Activated T-helper 17 cell treated with anti-CD3 and anti-CD28 coated beads, Interleukin-2, amount 50 U/mL, for 72 hours (primary cell): ENCODE results near the gene MAPK1. TPM values are rescaled to one million over a fixed set of nuclear protein-coding genes. Genes with fewer than 3 reads are reported as not detected.
A peak's percentile ranks its signal among the peaks of the same experiment; 100 is the strongest.
"Not testable (repeated sequence)": the region's sequence is repeated elsewhere in the genome, so short reads cannot be mapped to it uniquely, and the experiment has no call there.

ENCODE experiments used
- ATAC-seq: fragments of 150-1000 bp; cut with Tn5 transposase; replicated peaks from 2 replicates; pipeline ENCODE4 v1.10.0; 2021; ENCODE audit warnings: mild to moderate bottlenecking, moderate library complexity
- H3K27ac Mint-ChIP-seq: one replicate; pipeline ENCODE4 v1.8.0; 2022; ENCODE audit warnings: mixed read lengths
- H3K27me3 Mint-ChIP-seq: one replicate; pipeline ENCODE4 v1.8.0; 2022; ENCODE audit warnings: mixed read lengths
- H3K36me3 Mint-ChIP-seq: one replicate; pipeline ENCODE4 v1.8.0; 2022; ENCODE audit warnings: low read depth, mild to moderate bottlenecking, mixed read lengths
- H3K4me1 Mint-ChIP-seq: one replicate; pipeline ENCODE4 v1.8.0; 2022; ENCODE audit warnings: mixed read lengths
- H3K4me3 Mint-ChIP-seq: one replicate; pipeline ENCODE4 v1.8.0; 2022; ENCODE audit warnings: mild to moderate bottlenecking, mixed read lengths
- H3K9me3 Mint-ChIP-seq: one replicate; pipeline ENCODE4 v1.8.0; 2022; ENCODE audit warnings: mixed read lengths
- total RNA-seq, 2 donors: library from RNA; stranded (reverse); gene quantifications; one replicate each; pipeline ENCODE4 v1.2.3, GENCODE V29; 2022

Gene MAPK1
- total RNA-seq, 2 donors from 2014 or later, result 48.6 to 70.7 TPM

- H3K4me1 Mint-ChIP-seq, result peaks cover 31% of the 10 kb centered on the region
- no peaks in the 10 kb centered on the region for H3K27me3 Mint-ChIP-seq
- H3K4me3 Mint-ChIP-seq, result no peak overlapping the region
- no peaks in the 10 kb centered on the region for H3K9me3 Mint-ChIP-seq
- no peak overlapping the region for H3K27ac Mint-ChIP-seq
- no peak for ATAC-seq
- H3K36me3 Mint-ChIP-seq, result no peaks in the 10 kb centered on the region
These were observed 43.0 kb downstream of the MAPK1 start for GRCh38 chr22:21824445-21824912.

DNA sequence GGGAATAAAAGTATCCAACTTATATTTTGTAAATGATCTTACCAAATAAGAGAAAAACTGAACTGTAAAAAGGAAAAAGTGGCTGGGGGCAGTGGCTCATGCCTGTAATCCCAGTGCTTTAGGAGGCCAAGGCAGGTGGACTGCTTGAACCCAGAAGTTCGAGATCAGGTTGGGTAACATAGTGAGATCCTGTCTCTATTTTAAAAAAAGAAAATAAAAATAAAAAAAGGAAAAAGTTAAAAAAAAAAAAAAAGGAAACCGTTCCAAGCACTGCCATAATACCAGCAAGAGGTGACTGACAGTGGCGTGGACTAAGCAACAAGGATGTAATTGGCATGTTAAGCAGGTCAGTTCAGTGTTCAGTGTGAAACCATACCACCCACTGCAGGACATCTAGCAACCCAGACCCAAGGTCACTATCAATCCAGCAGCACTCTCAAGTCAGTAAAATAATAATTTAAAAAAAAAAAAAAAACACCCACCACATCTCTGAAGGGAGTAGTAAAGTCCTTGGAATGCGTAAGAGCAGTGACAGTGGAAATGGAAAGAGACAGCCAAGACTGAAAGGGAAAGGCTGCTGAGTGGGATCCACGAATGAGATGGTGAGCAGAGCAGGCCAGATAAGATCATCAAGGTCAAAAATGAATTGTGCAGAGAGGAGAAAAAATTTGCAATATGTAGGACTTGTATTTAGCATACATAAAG is 43.6 kb downstream of the MAPK1 start:
- no peak for ATAC-seq
- H3K27ac Mint-ChIP-seq, result no peak overlapping the region
- H3K9me3 Mint-ChIP-seq, result no peaks in the 10 kb centered on the region
- H3K27me3 Mint-ChIP-seq, result no peaks in the 10 kb centered on the region
- no peaks in the 10 kb centered on the region for H3K36me3 Mint-ChIP-seq
- H3K4me1 Mint-ChIP-seq, result peaks cover 29% of the 10 kb centered on the region
- H3K4me3 Mint-ChIP-seq, result no peak overlapping the region

DNA sequence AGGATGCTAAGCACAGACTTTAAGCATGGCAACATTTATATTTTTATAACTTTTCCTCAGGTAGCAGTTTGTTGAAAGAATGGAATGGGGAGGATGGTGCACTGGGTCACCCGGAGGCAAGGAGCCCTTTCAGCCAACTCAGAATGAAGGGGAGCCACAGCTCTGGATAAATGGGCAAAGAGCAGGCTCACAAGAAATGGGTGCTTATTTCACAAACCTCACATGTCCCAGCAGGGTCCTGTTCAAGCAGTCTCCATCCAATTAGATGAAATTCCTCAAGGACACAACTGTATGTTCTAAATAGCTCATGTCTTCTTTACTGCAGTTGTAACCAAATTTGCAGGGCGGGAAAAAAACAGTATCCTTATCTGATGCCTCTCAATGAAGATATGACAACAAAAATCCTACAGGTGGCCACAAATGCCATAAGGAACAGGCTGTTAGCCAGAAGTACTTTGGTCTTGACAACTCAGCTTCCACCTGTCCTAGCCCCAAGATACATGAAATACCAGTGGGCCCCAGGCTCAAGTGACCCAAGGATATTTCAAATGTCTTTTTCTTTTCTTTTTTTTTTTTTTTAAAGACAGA is 48.2 kb downstream of the MAPK1 start:
- no peak for ATAC-seq
- H3K36me3 Mint-ChIP-seq, result no peaks in the 10 kb centered on the region
- no peak overlapping the region for H3K4me3 Mint-ChIP-seq
- H3K9me3 Mint-ChIP-seq, result no peaks in the 10 kb centered on the region
- peaks cover 38% of the 10 kb centered on the region for H3K4me1 Mint-ChIP-seq
- peak overlapping the region; percentile 99 for H3K27ac Mint-ChIP-seq
- H3K27me3 Mint-ChIP-seq, result no peaks in the 10 kb centered on the region

- Mint-ChIP-seq H3K36me3 (no peaks in the 10 kb centered on the region), H3K9me3 (no peaks in the 10 kb centered on the region), H3K27ac (peak overlapping the region; percentile 99), H3K27me3 (no peaks in the 10 kb centered on the region), H3K4me1 (peaks cover 36% of the 10 kb centered on the region), H3K4me3 (no peak overlapping the region)
- no peak for ATAC-seq
These were observed 48.8 kb downstream of the MAPK1 start for GRCh38 chr22:21818487-21819182.

DNA sequence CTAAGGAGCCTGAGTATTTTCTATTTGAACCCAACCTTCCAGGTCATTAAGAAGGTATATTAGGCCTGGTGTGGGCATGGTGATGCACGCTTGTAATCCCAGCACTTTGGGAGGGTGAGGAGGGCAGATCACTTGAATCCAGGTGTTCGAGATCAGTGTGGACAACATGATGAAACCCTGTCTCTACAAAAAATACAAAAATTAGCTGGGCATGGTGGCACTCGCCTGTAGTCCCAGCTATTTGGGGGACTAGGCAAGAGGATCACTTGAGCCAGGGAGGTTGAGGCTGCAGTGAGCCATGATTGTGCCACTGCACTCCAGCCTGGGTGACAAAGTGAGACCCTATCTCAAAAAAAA is 50.0 kb downstream of the MAPK1 start:
- peak overlapping the region; percentile 82 for H3K4me3 Mint-ChIP-seq
- H3K27me3 Mint-ChIP-seq, H3K36me3 Mint-ChIP-seq, ATAC-seq, H3K9me3 Mint-ChIP-seq: not testable (repeated sequence)
- H3K4me1 Mint-ChIP-seq, result peaks cover 36% of the 10 kb centered on the region
- H3K27ac Mint-ChIP-seq, result peak overlapping the region; percentile 99

DNA sequence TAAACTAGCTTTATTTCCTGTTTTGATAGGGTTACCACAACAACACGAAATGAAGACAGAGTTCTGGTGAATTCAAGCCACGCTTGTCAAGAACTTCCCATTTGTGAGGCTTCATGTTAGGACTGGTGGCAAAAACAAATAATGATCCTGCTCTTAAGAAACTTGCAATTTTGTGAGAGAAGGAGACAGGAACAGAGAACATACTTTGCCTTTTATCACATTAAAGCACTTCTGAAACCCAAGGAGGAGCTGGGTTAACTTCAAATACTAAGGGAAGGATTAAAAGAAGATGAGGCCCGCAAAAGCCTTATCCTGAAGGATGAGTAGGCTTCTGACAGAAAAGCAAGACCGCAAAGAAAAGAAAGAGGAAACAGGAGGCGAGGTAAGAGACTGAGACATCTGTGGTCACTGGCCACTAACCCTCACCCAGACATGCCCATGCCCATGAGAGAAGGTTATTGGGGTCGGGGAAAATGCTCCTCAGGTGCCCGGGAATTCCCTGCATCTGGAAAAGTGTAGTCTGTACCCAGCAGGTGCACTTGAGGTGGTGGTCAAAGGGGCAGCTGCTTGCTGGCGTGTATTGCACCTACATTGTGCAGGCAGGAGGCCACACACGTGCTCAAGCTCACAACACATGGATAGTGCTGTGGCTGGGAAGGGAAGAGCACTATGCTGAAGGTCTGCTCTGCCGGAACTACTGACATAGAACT is 50.5 kb downstream of the MAPK1 start:
- Mint-ChIP-seq H3K4me3 (peak overlapping the region; percentile 82), H3K27me3 (no peaks in the 10 kb centered on the region), H3K4me1 (peaks cover 36% of the 10 kb centered on the region), H3K36me3 (no peaks in the 10 kb centered on the region), H3K27ac (peak overlapping the region; percentile 99), H3K9me3 (no peaks in the 10 kb centered on the region)
- ATAC-seq, result peak; percentile 94

DNA sequence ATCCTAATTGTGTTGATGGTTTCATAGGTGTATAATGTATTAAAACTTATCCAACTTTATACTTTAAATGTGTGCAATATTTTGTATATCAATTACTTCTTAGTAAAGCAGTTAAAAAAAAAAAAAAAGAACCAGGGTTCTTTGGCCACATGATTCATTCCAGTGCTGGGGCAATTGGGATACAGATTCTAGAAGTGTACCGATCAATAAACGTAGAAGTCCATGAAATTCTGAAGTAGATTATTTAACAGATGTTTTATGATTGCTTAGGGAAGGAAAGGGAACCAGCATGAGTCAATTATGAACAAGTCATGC is 51.0 kb downstream of the MAPK1 start:
- ATAC-seq, result no peak
- Mint-ChIP-seq H3K4me1 (peaks cover 37% of the 10 kb centered on the region), H3K4me3 (peak overlapping the region; percentile 82), H3K27me3 (no peaks in the 10 kb centered on the region), H3K27ac (peak overlapping the region; percentile 99), H3K36me3 (no peaks in the 10 kb centered on the region), H3K9me3 (no peaks in the 10 kb centered on the region)

DNA sequence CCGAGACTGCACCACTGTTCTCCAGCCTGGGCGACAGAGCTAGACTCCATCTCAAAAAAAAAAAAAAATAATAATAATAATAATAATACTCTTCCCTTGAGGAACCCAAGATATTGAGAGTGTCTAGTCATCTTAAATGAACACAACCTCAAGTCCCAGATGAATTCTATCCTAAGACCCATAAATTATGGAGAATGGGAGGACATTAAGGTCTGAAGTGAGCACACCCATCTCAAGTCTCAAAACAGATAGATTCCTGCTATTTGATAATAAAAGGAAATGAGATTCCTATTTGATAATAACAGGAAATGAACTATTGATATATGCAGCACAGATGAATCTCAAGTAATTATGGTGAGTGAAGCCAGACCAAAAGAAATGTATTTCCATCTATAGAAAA is 51.5 kb downstream of the MAPK1 start:
- H3K27ac Mint-ChIP-seq, result peak overlapping the region; percentile 99

DNA sequence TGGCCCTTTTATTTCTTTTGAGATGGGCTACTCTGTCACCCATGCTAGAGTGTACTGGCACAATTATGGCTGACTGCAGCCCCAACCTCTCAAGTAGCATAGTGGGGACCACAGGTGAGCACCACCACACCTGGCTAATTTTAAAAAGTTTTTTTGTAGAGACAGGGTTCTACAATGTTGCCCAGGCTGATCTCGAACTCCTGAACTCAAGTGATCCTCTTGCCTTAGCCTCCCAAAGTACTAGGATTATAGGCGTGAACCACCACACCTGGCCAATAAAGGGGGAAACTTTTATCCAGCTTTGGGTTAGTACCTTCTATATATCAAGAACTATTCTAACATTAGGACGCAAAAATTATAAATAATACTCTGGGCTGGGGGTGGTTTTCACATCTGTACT is 52.1 kb downstream of the MAPK1 start:
- no peak for ATAC-seq
- Mint-ChIP-seq H3K27ac (peak overlapping the region; percentile 99), H3K27me3 (no peaks in the 10 kb centered on the region), H3K9me3 (no peaks in the 10 kb centered on the region), H3K4me3 (no peak overlapping the region), H3K4me1 (peaks cover 34% of the 10 kb centered on the region), H3K36me3 (no peaks in the 10 kb centered on the region)

More for the DNA sequence above, 51.5 kb downstream of the MAPK1 start:
- no peaks in the 10 kb centered on the region for H3K36me3 Mint-ChIP-seq
- no peak for ATAC-seq
- H3K4me1 Mint-ChIP-seq, result peaks cover 34% of the 10 kb centered on the region
- peak overlapping the region; percentile 82 for H3K4me3 Mint-ChIP-seq
- no peaks in the 10 kb centered on the region for H3K9me3 Mint-ChIP-seq
- H3K27me3 Mint-ChIP-seq, result no peaks in the 10 kb centered on the region

- Mint-ChIP-seq H3K4me1 (peaks cover 18% of the 10 kb centered on the region), H3K4me3 (no peak overlapping the region), H3K27ac (no peak overlapping the region), H3K36me3 (peaks cover 9% of the 10 kb centered on the region), H3K27me3 (no peaks in the 10 kb centered on the region), H3K9me3 (no peaks in the 10 kb centered on the region)
- ATAC-seq, result no peak
These were observed 55.5 kb downstream of the MAPK1 start for GRCh38 chr22:21811982-21812381.

- ATAC-seq, result no peak
- Mint-ChIP-seq H3K27me3 (no peaks in the 10 kb centered on the region), H3K9me3 (no peaks in the 10 kb centered on the region), H3K27ac (no peak overlapping the region), H3K4me3 (no peak overlapping the region), H3K36me3 (peaks cover 49% of the 10 kb centered on the region), H3K4me1 (peaks cover 15% of the 10 kb centered on the region)
These were observed 59.6 kb downstream of the MAPK1 start for GRCh38 chr22:21807544-21808529.

- not testable (repeated sequence) for ATAC-seq, H3K9me3 Mint-ChIP-seq, H3K27me3 Mint-ChIP-seq, H3K27ac Mint-ChIP-seq, H3K4me3 Mint-ChIP-seq
- Mint-ChIP-seq H3K4me1 (peaks cover 18% of the 10 kb centered on the region), H3K36me3 (peaks cover 71% of the 10 kb centered on the region)
These were observed 62.1 kb downstream of the MAPK1 start for GRCh38 chr22:21805325-21805724.

GRCh38 chr22:21803811-21804249 is 63.6 kb downstream of the MAPK1 start:
- Mint-ChIP-seq H3K27me3 (no peaks in the 10 kb centered on the region), H3K9me3 (no peaks in the 10 kb centered on the region), H3K4me3 (no peak overlapping the region), H3K4me1 (peaks cover 13% of the 10 kb centered on the region), H3K36me3 (peaks cover 80% of the 10 kb centered on the region), H3K27ac (no peak overlapping the region)
- no peak for ATAC-seq

- Mint-ChIP-seq H3K27ac (no peak overlapping the region), H3K27me3 (no peaks in the 10 kb centered on the region), H3K4me1 (peaks cover 13% of the 10 kb centered on the region), H3K4me3 (no peak overlapping the region), H3K36me3 (peaks cover 88% of the 10 kb centered on the region), H3K9me3 (no peaks in the 10 kb centered on the region)
- no peak for ATAC-seq
These were observed 64.8 kb downstream of the MAPK1 start for GRCh38 chr22:21802673-21803072.
